RWPE2 (cell line): Measurements from ENCODE around the gene NR2F2.
"Not testable (repeated sequence)": the region's sequence is repeated elsewhere in the genome, so short reads cannot be mapped to it uniquely, and the experiment has no call there.

Experiments used
- ATAC-seq: fragments of 200-7000 bp; cut with Tn5 transposase; 3 replicates; pipeline ENCODE4 v1.9.1; 2021; ENCODE audit warnings: low read depth
- DNase-seq: peaks from one replicate; pipeline ENCODE4 v3.0.0-alpha.2; 2020; ENCODE audit warnings: low spot score
- H3K27ac ChIP-seq: fragments of 450-650 bp; 2 replicates; pipeline ENCODE4 v1.5.1; 2017; ENCODE audit warnings: mild to moderate bottlenecking; ENCODE audit not compliant: poor library complexity, severe bottlenecking
- H3K27me3 ChIP-seq: fragments of 250-450 bp; sonication (Bioruptor Pico); 2 replicates; pipeline ENCODE4 v1.5.1; 2021; ENCODE audit warnings: mild to moderate bottlenecking, moderate library complexity; ENCODE audit not compliant: insufficient read depth, poor library complexity, severe bottlenecking
- H3K36me3 ChIP-seq: fragments of 250-450 bp; sonication (Bioruptor Pico); 2 replicates; pipeline ENCODE4 v1.5.1; 2020; ENCODE audit warnings: low read depth, mild to moderate bottlenecking, moderate library complexity
- H3K4me1 ChIP-seq: fragments of 250-450 bp; sonication (Bioruptor Pico); 2 replicates; pipeline ENCODE4 v1.5.1; 2021; ENCODE audit warnings: mild to moderate bottlenecking, moderate library complexity; ENCODE audit not compliant: insufficient read depth, poor library complexity, severe bottlenecking
- H3K4me3 ChIP-seq: fragments of 250-450 bp; sonication (Bioruptor Pico); 2 replicates; pipeline ENCODE4 v1.5.1; 2021; ENCODE audit warnings: mild to moderate bottlenecking, moderate library complexity; ENCODE audit not compliant: severe bottlenecking
- H3K9me3 ChIP-seq: fragments of 250-450 bp; sonication (Bioruptor Pico); 2 replicates; pipeline ENCODE4 v1.5.1; 2021; ENCODE audit warnings: mild to moderate bottlenecking, moderate library complexity; ENCODE audit not compliant: severe bottlenecking
- TF ChIP-seq, protein P1 (sequence below): fragments of 450-650 bp; IDR thresholded peaks from one replicate; pipeline ENCODE4 v1.5.1; 2017; ENCODE audit warnings: mild to moderate bottlenecking, moderate library complexity; ENCODE audit not compliant: poor library complexity, severe bottlenecking

Gene NR2F2

DNA sequence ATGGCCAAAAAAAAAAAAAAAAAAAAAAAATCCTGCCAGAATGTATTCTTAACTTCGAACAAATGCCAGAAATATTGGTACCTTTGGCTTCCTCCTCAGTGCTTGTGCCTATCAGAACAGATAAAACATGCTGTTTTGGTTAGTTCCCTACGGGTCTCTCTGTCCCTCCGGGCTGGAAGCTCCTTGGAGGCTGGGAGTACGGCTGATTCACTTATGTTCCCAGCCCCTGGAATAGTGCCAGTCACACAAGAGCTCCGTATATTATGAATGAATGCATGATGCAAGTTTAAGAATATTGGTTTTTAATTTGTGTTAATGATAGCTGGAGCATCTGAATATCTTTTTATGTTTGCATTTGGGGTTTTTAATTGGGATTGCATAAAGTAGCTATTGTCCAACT, 44.0 kb downstream of the NR2F2 start:
- Histone ChIP-seq H3K4me3 (no peak overlapping the region), H3K4me1 (no peaks in the 10 kb centered on the region), H3K36me3 (no peaks in the 10 kb centered on the region), H3K27ac (no peak overlapping the region), H3K27me3 (peaks cover 33% of the 10 kb centered on the region), H3K9me3 (no peaks in the 10 kb centered on the region)
- TF ChIP-seq, protein P1, sequence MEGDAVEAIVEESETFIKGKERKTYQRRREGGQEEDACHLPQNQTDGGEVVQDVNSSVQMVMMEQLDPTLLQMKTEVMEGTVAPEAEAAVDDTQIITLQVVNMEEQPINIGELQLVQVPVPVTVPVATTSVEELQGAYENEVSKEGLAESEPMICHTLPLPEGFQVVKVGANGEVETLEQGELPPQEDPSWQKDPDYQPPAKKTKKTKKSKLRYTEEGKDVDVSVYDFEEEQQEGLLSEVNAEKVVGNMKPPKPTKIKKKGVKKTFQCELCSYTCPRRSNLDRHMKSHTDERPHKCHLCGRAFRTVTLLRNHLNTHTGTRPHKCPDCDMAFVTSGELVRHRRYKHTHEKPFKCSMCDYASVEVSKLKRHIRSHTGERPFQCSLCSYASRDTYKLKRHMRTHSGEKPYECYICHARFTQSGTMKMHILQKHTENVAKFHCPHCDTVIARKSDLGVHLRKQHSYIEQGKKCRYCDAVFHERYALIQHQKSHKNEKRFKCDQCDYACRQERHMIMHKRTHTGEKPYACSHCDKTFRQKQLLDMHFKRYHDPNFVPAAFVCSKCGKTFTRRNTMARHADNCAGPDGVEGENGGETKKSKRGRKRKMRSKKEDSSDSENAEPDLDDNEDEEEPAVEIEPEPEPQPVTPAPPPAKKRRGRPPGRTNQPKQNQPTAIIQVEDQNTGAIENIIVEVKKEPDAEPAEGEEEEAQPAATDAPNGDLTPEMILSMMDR = no peak
- DNase-seq = no peak
- ATAC-seq = no peak

DNA sequence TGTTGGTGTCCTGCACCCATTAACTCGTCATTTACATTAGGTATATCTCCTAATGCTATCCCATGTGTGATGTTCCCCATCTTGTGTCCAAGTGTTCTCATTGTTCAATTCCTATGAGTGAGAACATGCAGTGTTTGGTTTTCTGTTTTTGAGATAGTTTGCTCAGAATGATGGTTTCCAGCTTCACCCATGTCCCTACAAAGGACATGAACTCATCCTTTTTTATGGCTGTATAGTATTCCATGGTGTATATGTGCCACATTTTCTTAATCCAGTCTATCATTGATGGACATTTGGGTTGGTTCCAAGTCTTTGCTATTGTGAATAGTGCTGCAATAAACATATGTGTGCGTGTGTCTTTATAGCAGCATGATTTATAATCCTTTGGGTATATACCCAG, 49.1 kb downstream of the NR2F2 start:
- not testable (repeated sequence) for H3K4me1 ChIP-seq, H3K27ac ChIP-seq, ATAC-seq, H3K4me3 ChIP-seq, DNase-seq, H3K36me3 ChIP-seq, H3K9me3 ChIP-seq
- peaks cover 25% of the 10 kb centered on the region for H3K27me3 ChIP-seq

DNA sequence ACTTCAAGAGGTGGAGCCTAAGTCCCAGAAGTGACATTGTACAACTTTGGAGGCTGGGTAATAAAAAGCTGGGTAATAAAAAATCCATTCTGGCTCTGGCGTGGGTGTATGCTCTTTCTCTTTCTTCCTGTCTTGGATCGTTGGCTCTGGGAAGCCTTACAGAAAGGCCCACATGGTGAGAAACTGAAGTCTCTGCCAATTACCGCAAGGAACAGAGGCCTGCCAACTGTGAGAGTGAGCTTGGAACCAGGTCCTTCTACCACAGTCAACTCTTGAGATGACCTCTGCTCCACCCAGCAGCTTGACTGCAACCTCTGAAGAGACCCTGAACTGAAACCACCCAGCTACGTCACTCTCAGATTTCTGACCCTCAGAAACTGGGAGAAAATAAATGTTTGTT, 51.0 kb downstream of the NR2F2 start:
- TF ChIP-seq, protein P1 = no peak
- H3K27me3 ChIP-seq = peaks cover 22% of the 10 kb centered on the region
- no peak for ATAC-seq
- no peaks in the 10 kb centered on the region for H3K36me3 ChIP-seq
- no peak overlapping the region for H3K27ac ChIP-seq
- H3K9me3 ChIP-seq = no peaks in the 10 kb centered on the region
- H3K4me1 ChIP-seq = no peaks in the 10 kb centered on the region
- no peak for DNase-seq
- H3K4me3 ChIP-seq = no peak overlapping the region

DNA sequence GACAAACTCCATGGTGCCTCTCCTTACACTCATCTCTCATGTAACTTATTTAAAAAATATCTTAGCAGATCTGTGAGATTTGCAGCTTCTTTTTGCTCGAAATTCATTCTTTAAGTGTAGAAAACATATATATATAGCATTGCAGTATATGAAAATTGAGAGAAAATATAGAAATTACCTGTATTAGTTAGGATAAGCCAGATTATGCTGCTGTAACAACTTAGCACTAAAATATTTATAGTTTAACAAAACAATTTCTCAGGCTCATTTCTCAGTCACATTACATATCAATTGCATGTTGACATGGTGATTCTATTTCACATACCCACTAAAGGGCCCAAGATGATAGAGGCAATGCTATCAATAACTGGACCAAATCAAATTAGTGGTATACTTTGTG, 54.7 kb downstream of the NR2F2 start:
- Histone ChIP-seq H3K9me3 (no peaks in the 10 kb centered on the region), H3K36me3 (no peaks in the 10 kb centered on the region), H3K27me3 (peaks cover 36% of the 10 kb centered on the region), H3K4me3 (no peak overlapping the region), H3K27ac (no peak overlapping the region), H3K4me1 (no peaks in the 10 kb centered on the region)
- no peak for DNase-seq
- ATAC-seq = no peak
- TF ChIP-seq, protein P1 = no peak

DNA sequence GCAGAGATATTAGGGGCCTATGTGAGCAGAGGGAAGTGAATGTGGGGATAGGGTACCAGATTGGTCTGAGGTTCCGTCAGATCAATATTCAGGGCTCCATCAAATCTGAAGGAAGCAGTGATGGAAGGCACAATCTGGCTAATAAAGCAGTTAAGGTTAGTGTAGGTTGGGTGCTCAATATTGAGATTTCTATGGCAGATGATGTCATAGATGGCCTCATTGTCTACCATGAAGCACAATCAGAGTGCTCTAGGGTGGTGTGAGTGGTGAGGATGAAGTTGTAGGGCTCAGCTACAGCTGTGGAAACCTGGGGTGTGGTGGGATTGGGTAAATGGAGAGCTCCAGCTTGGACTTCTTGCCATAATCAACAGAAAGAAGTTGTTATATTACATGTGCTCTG, 58.2 kb downstream of the NR2F2 start:
- Histone ChIP-seq H3K9me3 (no peaks in the 10 kb centered on the region), H3K4me1 (no peaks in the 10 kb centered on the region), H3K36me3 (no peaks in the 10 kb centered on the region), H3K27ac (no peak overlapping the region), H3K27me3 (peaks cover 53% of the 10 kb centered on the region), H3K4me3 (no peak overlapping the region)
- TF ChIP-seq, protein P1 = no peak
- no peak for ATAC-seq
- no peak for DNase-seq
